Epithelial cell of esophagus (primary cell): Measurements from ENCODE around the gene LBR.
"Not testable (repeated sequence)": the region's sequence is repeated elsewhere in the genome, so short reads cannot be mapped to it uniquely, and the experiment has no call there.

Experiments used
- DNase-seq: peaks from one replicate; pipeline ENCODE4 v3.0.0; 2010; ENCODE audit warnings: low read depth
- H3K4me3 ChIP-seq: 2 replicates; pipeline ENCODE4 v1.5.1; 2011; ENCODE audit warnings: mild to moderate bottlenecking, low read length, control low read depth
- TF ChIP-seq, protein P1 (sequence below): IDR thresholded peaks from 2 replicates; pipeline ENCODE4 v1.5.1; 2011; ENCODE audit warnings: low read depth, mild to moderate bottlenecking, low read length, control low read depth, inconsistent platforms; ENCODE audit not compliant: insufficient read depth; ENCODE audit errors: missing control alignments

The LBR gene

DNA sequence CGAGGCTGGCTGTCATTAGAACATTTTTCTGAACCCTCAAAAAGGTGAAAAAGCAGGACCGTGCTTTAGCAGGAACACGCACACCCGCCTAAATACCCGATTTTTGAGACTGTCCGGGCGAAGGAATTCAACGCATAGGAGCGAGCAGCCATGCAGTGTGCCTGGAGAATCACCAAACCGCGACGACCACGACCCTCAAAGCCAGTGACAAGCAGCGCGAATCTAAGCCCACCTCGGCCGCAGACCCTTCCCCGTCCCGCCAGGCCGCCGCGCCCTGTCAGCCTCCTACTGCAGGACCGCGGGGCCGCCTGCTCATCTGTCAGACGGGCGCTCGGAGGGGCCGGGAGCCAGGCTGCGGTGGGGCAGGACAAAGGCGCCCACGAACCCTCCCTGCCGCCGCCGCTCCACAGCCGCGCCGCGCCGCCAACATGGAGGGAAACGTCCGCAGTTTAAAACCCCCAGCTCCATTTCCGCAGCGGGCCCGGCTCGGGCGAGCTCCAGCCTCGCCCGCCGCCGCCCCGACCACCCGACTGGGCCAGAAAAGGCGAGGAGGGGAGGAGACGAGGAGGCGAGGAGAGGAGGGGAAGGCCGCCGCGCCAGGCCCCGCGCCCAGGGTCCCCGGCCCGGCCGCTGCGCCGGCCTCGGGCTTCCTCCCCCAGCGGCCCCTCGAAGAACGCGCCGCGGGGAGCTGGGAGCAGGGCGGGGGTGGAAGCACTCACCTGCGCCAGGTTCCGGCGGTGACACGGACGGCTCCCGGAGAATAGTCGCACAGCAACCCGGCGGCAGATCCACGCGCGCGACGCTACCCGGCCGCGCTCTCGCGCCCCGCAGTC is at the start of gene LBR:
Gene LBR (minus strand): TSS at position 804 of the 833 bp plus-strand sequence. CDS start 3,963 bp downstream, outside the sequence.
- H3K4me3 ChIP-seq, result peak within 1 kb of the TSS; percentile 82
- TF ChIP-seq, protein P1, sequence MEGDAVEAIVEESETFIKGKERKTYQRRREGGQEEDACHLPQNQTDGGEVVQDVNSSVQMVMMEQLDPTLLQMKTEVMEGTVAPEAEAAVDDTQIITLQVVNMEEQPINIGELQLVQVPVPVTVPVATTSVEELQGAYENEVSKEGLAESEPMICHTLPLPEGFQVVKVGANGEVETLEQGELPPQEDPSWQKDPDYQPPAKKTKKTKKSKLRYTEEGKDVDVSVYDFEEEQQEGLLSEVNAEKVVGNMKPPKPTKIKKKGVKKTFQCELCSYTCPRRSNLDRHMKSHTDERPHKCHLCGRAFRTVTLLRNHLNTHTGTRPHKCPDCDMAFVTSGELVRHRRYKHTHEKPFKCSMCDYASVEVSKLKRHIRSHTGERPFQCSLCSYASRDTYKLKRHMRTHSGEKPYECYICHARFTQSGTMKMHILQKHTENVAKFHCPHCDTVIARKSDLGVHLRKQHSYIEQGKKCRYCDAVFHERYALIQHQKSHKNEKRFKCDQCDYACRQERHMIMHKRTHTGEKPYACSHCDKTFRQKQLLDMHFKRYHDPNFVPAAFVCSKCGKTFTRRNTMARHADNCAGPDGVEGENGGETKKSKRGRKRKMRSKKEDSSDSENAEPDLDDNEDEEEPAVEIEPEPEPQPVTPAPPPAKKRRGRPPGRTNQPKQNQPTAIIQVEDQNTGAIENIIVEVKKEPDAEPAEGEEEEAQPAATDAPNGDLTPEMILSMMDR, result no peak
- DNase-seq, result peak; percentile 43

DNA sequence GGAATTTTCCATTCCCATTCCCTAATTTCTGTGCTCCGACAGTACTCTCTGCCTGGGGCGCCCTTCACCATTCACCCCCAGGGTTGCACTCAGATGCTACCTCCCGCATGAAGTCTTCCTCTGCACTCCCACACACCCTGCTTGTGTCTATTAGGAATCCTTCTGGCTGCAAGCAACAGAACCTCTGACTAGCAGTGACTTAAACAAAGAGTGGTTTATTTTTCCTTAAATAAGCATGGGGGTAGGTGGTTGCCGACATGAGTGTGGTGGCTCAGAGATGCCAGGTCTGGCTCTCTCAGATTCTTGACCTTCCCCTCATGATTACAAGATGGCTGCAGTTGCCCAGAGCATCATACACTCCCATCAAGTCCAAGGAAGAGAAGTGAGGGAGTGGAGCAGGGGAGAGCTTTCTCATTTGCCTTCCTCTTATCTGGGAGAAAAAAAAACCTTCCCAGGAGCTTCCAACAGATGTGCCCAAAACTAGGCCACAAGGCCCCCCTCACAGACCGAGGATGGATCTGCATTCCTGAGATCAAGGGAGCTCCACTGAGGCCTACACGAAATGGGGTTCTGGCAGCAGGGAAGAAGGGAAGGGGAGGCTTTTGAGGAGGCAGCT is 49.6 kb upstream of the LBR start:
- TF ChIP-seq, protein P1, result no peak
- no peak for DNase-seq
- H3K4me3 ChIP-seq, result no peak overlapping the region

DNA sequence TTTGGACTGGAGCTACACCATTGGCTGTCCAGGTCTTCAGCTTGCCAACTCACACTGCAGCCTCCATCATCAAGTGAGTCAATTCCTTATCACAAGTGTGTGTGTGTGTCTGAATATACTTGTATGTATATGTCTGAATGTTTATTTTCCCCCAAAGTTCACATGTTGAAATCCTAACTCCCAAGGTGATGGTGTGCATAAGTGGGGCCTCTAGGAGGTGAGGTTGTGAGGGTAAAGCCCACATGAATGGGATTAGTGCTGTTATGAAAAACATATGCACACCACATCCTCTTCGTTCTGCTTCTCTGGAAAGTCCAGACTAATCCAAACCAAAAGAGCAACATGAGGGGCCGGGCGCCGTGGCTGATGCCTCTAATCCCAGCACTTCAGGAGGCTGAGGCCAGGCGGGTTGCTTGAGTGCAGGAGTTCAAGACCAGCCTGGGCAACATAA is 48.7 kb upstream of the LBR start:
- TF ChIP-seq, protein P1, result no peak
- no peak for DNase-seq
- no peak overlapping the region for H3K4me3 ChIP-seq

DNA sequence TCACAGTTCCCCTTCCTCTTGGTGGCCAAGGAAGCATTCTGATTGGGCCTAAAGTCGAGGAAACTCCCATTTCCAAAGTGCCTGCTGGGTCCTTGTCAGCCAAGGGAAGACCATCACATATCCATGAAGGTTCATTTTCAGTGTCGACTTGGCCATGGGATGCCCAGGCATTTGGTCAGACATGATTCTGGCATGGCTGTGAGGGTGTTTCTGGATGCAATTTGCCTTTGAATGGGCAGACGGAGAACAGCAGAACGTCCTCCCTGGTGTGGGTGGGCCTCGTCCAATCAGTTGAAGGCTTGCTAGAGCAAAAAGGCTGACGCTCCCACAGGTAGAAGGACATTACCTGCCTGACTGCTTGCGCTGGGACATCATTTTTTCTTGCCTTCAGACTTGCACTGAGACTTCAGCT is 48.3 kb upstream of the LBR start:
- TF ChIP-seq, protein P1, result no peak
- no peak overlapping the region for H3K4me3 ChIP-seq
- DNase-seq, result no peak

DNA sequence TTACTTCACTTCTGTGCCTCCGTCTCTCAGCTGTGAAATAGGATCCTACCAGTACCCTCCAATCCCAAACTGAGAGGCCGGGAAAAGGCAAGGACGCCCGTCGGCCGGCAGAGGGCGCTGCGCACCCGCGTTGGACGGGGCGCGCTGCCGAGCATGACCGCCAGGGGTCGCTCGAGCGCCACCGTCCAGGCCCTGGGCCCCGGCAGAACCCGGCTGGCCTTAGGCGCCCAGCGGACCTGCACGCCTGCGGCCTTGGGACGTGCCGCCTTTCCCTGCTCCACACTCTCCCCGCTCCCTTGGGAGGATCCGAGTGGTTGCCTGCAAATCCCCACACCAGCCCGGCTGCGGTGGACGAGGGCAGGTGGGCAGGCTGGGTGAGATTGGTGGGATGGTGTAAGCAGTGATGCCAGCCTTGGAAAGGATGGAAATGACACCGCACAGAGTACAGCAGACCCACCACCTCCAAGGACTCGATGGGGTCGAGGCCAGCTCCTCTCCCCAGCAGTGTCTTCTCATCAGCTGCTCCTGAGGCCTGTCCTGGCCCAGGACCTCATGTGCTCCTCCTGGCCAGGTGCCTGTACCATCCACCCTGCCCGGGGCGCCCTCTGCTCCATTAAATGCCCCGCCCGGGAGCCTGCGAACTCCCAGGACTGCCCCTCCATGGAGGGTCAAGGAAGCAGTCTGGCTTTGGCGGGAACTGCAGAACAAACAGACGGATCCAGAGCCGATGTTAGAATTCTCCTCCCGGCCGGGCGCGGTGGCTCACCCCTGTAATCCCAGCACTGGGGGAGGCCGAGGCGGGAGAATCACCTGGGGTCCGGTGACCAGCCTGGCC is 47.4 kb upstream of the LBR start:
- H3K4me3 ChIP-seq, result no peak overlapping the region
- TF ChIP-seq, protein P1, result peak; percentile 81
- peak; percentile 53 for DNase-seq

DNA sequence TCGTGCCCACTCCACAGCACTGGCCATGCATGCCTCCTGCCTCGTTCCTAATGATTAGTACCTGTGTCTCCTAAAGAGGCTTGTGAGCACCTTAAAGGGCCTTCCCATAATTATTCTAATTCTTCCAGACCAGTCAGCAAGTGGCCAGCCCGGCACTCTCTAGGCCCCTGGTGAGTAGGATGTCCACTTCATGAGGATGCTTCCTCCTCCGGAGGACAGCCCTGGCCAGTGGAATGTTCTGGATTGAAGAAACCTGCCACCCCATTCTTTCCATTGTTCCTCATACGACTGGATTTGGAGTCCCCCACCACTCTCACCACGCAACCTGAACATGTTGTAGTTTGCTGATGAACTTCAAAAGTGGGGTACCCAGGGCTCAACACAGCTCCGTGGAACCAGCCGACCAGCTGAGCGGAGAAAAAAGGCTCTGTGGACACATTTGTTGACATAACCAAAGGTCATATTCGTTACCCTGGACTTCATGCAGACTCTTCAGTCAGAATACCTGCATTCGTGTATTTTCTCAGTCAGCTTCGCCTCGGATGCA is 46.7 kb upstream of the LBR start:
- H3K4me3 ChIP-seq, result no peak overlapping the region
- TF ChIP-seq, protein P1, result no peak

DNA sequence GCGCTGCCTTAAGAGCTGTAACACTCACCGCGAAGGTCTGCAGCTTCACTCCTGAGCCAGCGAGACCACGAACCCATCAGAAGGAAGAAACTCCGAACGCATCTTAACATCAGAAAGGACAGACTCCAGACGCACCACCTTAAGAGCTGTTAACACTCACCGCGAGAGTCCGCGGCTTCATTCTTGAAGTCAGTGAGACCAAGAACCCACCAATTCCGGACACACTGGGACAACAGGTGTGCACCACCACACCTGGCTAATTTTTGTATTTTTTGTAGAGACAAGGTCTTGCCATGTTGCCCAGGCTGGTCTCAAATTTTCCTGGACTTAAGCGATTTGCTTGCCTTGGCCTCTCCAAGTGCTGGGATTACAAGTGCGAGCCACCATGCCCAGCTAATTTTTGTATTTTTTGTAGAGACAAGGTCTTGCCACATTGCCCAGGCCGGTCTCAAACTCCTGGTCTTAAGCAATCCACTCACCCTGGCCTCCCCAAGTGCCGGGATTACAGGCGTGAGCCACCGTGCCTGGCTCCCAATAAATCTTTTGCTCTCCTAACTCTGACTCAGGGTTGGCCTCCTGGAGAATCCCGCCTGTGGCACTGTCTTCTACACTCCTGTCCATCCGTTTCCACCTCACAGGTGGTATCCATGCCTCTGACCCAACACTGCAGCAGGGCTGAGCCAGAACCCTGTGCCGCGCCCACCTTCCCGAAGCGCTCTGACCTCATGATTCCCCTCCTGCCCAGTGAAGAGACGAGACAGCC is 46.0 kb upstream of the LBR start:
- not testable (repeated sequence) for H3K4me3 ChIP-seq, DNase-seq

More for the DNA sequence above, 46.7 kb upstream of the LBR start:
- no peak for DNase-seq

DNA sequence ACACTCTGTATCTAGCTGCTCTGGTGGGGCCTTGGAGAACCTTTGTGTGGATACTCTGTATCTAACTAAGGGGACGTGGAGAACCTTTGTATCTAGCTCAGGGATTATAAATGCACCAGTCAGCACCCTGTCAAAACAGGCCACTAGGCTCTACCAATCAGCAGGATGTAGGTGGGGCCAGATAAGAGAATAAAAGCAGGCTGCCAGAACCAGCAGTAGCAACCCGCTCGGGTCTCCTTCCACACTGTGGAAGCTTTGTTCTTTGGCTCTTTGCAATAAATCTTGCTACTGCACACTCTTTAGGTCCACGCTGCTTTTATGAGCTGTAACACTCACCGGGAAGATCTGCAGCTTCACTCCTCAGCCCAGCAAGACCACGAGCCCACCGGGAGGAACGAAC is 45.4 kb upstream of the LBR start:
- not testable (repeated sequence) for DNase-seq

More for the DNA sequence above, 45.4 kb upstream of the LBR start:
- not testable (repeated sequence) for H3K4me3 ChIP-seq
